Transverse colon (tissue), 4 donors: ENCODE data around the gene GNL2. TPM values are rescaled to one million over a fixed set of nuclear protein-coding genes. Genes with fewer than 3 reads are reported as not detected.

Source experiments
- DNase-seq: peaks from one replicate; pipeline ENCODE4 v3.0.0-alpha.2; 2019
- H3K27ac ChIP-seq, 4 donors: fragments of 200-600 bp; sonication (generic); 2 replicates each; pipeline ENCODE4 v1.5.1; 2016 to 2018; ENCODE audit warnings: inconsistent platforms in 4 of 4
- H3K27me3 ChIP-seq: fragments of 200-600 bp; sonication (generic); 2 replicates; pipeline ENCODE4 v1.5.1; 2017; ENCODE audit warnings: inconsistent platforms
- H3K36me3 ChIP-seq, 4 donors: fragments of 200-600 bp; sonication (generic); 2 replicates each; pipeline ENCODE4 v1.5.1; 2017 to 2019; ENCODE audit warnings: inconsistent platforms in 4 of 4
- H3K4me1 ChIP-seq, 4 donors: fragments of 200-600 bp; sonication (generic); 2 replicates each; pipeline ENCODE4 v1.5.1; 2017 to 2020; ENCODE audit warnings: inconsistent platforms in 4 of 4
- H3K4me3 ChIP-seq, 4 donors: fragments of 200-600 bp; sonication (generic); 1 replicate in 1 of 4; 2 replicates in 3 of 4; pipeline versions ENCODE4 v1.5.1 to v1.6.1; 2017 to 2019; ENCODE audit warnings: inconsistent platforms in 4 of 4
- H3K9me3 ChIP-seq, 2 donors: fragments of 200-600 bp; sonication (generic); 2 replicates each; pipeline ENCODE4 v1.5.1; 2017 to 2019; ENCODE audit warnings: inconsistent platforms in 2 of 2
- CTCF ChIP-seq, 5 experiments: fragments of 200-600 bp in 3 of 5; fragments of 450-650 bp in 2 of 5; sonication (generic) in 3 of 5; IDR thresholded peaks; 1 replicate in 2 of 5; 2 replicates in 3 of 5; pipeline ENCODE4 v1.5.1; 2016 to 2017; ENCODE audit warnings: antibody characterized with exemption in 5 of 5, inconsistent platforms in 3 of 5, mild to moderate bottlenecking in 2 of 5, moderate library complexity in 1 of 5
- EP300 ChIP-seq: sonication (generic); formaldehyde crosslinking; IDR thresholded peaks from one replicate; pipeline ENCODE4 v1.6.1; 2017; ENCODE audit warnings: antibody characterized with exemption, low read depth
- POLR2A ChIP-seq: fragments of 450-650 bp; IDR thresholded peaks from one replicate; pipeline ENCODE4 v1.6.1; 2016; ENCODE audit warnings: antibody characterized with exemption, mild to moderate bottlenecking, moderate library complexity
- POLR2AphosphoS5 ChIP-seq, 3 donors: sonication (generic); formaldehyde crosslinking; IDR thresholded peaks; one replicate each; pipeline ENCODE4 v1.6.1; 2016; ENCODE audit warnings: antibody characterized with exemption in 3 of 3
- WGBS, 2 donors: methylation state at CpG; one replicate each; pipeline ENCODE4 v1.1.5; 2018; ENCODE audit warnings: low coverage in 1 of 2; 5-methylcytosine and 5-hydroxymethylcytosine counted together
- in situ Hi-C, 4 donors: fragments of 200-750 bp; cut with MboI; loops; one replicate each; pipeline versions ENCODE4 v1.15.0 to v1.15.1; 2017; ENCODE audit warnings: low sequenced_read_pairs in 3 of 4, low pct_ligation_motif_present in 1 of 4, low pct_unique_long_range_greater_than_20kb in 1 of 4
- intact Hi-C: fragments of 100-400 bp; cut with DNase I; formaldehyde crosslinking; loops from one replicate; pipeline ENCODE4 v1.15.1; 2023; ENCODE audit warnings: low total_unique reads
- total RNA-seq, 4 donors: library from RNA; depleted of rRNA; stranded (reverse); fragments of >200 nt; gene quantifications; one replicate each; pipeline ENCODE4 v1.1.0, GENCODE V29; 2016

The GNL2 gene
- total RNA-seq, 4 donors from 2014 or later = 33.5 to 58.4 (median 43.0) TPM

GRCh38 chr1:37630426-37631028 lies 34.8 kb upstream of the GNL2 start:
- H3K9me3 ChIP-seq = no peaks in the 10 kb centered on the region
- no peak for DNase-seq
- H3K4me3 ChIP-seq = no peak overlapping the region
- intact Hi-C loops (no loop called here), in situ Hi-C loops (no loop called here)
- peaks cover 86% of the 10 kb centered on the region for H3K27me3 ChIP-seq
- 13 to 38% methylated on average over 3 to 15 of the region's 15 CpGs for WGBS, 2 donors
- no peaks in the 10 kb centered on the region for H3K36me3 ChIP-seq
- peaks cover 0 to 16% (median 9%) of the 10 kb centered on the region in 4 donors for H3K4me1 ChIP-seq
- TF ChIP-seq POLR2AphosphoS5 (IDR thresholded peaks at IDR 0.05) = no peak
- no peak for TF ChIP-seq POLR2A
- no peak for TF ChIP-seq EP300
- no peak overlapping the region for H3K27ac ChIP-seq

- TF ChIP-seq POLR2AphosphoS5 (IDR thresholded peaks at IDR 0.05) (no peak), POLR2A (no peak), CTCF (IDR thresholded peaks at IDR 0.05) (no peak), EP300 (no peak)
- Histone ChIP-seq H3K36me3 (no peaks in the 10 kb centered on the region), H3K4me3 (no peak overlapping the region), H3K9me3 (no peaks in the 10 kb centered on the region), H3K4me1 (peaks cover 0 to 13% (median 7%) of the 10 kb centered on the region in 4 donors), H3K27ac (no peak overlapping the region), H3K27me3 (peaks cover 85% of the 10 kb centered on the region)
- in situ Hi-C loops = no loop called here
- no peak for DNase-seq
- 60 to 68% methylated on average over 4 to 7 of the region's 7 CpGs for WGBS, 2 donors
- intact Hi-C loops = no loop called here
Observed at GRCh38 chr1:37629726-37630425, 34.1 kb upstream of the GNL2 start.

GRCh38 chr1:37629008-37629407 lies 33.3 kb upstream of the GNL2 start:
- intact Hi-C loops (no loop called here), in situ Hi-C loops (no loop called here)
- Histone ChIP-seq H3K4me1 (peaks cover 0 to 5% (median 0%) of the 10 kb centered on the region in 4 donors), H3K27ac (no peak overlapping the region), H3K27me3 (peaks cover 84% of the 10 kb centered on the region), H3K4me3 (no peak overlapping the region), H3K36me3 (no peaks in the 10 kb centered on the region), H3K9me3 (no peaks in the 10 kb centered on the region)
- no peak for TF ChIP-seq EP300
- TF ChIP-seq POLR2AphosphoS5 (IDR thresholded peaks at IDR 0.05) = no peak
- TF ChIP-seq POLR2A = no peak
- TF ChIP-seq CTCF (IDR thresholded peaks at IDR 0.05) = no peak
- no peak for DNase-seq

- in situ Hi-C loops = no loop called here
- H3K4me1 ChIP-seq = no peaks in the 10 kb centered on the region
- no peak for TF ChIP-seq EP300
- no peak for TF ChIP-seq CTCF (IDR thresholded peaks at IDR 0.05)
- no peak for TF ChIP-seq POLR2A
- TF ChIP-seq POLR2AphosphoS5 (IDR thresholded peaks at IDR 0.05) = no peak
- peaks cover 76% of the 10 kb centered on the region for H3K27me3 ChIP-seq
- WGBS, 2 donors = 81 to 93% methylated on average over 2 to 8 of the region's 8 CpGs
- no peaks in the 10 kb centered on the region for H3K9me3 ChIP-seq
- H3K4me3 ChIP-seq = no peak overlapping the region
- H3K36me3 ChIP-seq = no peaks in the 10 kb centered on the region
- no peak overlapping the region for H3K27ac ChIP-seq
- intact Hi-C loops = no loop called here
- DNase-seq = no peak
Observed at GRCh38 chr1:37628026-37628556, 32.4 kb upstream of the GNL2 start.
